ENCODE data around the gene SLC30A10. TPM values are rescaled to one million over a fixed set of nuclear protein-coding genes. Genes with fewer than 3 reads are reported as not detected.
"Not testable (repeated sequence)": the region's sequence is repeated elsewhere in the genome, so short reads cannot be mapped to it uniquely, and the experiment has no call there.

Gene SLC30A10
- total RNA-seq, 1 donor from 2014 or later: 59.4 TPM

DNA sequence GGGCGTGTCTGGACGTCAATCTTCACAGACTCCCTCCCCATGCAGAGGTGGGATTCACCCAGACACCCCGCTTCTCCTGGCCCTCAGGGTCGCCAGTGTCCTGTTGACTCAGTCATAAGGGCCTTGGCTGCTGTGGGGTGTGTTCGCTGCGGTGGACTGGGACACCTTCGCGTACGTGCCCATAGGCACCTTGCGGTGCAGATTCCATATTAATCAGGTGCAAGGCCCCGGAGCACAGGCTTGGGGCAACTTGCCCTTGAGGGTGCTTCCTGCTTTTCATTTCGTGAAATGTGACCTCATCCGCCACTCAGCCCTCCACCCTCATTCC, 398 bp upstream of the SLC30A10 start:
- no peak for DNase-seq (ENCODE audit: low spot score)
- ATAC-seq: peak; percentile 45

DNA sequence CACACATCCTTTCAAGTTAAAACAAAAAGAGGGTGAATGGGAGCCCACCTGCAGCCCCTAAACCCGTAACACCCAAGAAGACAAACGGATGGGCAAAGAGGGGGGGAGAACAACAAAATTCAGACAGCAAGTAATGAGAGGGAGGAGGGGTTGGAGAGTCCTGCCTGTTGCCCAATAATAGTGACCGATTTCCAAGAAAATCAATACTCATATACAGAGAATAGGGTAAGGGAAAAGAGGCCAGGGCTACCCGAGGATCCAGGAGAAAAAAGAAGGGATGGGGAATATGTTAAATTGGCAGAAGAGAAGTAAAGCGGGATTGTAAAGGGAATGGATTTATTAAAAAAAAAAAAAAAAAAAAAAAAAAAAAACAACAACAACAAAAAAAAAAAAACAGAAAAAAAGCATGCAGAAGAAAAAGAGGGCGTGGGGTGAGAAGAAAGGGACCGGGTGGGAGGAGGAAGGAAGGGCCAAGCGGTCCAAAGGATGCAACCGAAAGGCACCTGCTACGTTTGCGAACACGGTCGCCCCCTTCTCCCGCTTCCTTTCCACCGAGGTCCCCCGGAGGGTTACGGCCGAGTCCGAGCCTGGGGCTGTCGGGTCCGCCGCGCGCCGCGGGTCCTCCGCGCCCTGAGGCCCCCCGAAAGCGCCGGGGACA, 930 bp downstream of the SLC30A10 start:
- no peak for DNase-seq (ENCODE audit: low spot score)
- ATAC-seq: no peak

- DNase-seq (ENCODE audit: low spot score): peak; percentile 79
- ATAC-seq: peak; percentile 31
Observed at GRCh38 chr1:219926363-219926998, 1.9 kb downstream of the SLC30A10 start.

DNA sequence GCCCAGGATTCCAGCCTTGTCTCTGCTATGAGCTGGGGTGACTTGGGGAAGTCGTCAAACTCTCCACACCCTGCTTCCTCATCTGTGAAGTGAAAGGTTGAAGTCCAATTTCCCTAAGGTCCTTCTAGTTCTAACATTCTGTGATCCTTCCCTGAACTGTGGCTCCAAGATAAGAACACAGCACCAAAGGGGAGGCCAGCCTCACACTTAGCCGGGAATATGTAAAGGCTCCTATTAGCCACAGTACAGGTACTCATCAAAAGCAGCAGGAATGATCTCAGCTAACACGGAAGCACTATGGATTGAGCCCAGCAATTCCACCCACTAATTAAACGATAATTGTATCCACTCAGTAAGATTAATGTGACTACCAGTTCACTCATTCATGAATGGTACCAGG, 4.0 kb downstream of the SLC30A10 start:
- ATAC-seq (no peak), DNase-seq (ENCODE audit: low spot score) (no peak)

DNA sequence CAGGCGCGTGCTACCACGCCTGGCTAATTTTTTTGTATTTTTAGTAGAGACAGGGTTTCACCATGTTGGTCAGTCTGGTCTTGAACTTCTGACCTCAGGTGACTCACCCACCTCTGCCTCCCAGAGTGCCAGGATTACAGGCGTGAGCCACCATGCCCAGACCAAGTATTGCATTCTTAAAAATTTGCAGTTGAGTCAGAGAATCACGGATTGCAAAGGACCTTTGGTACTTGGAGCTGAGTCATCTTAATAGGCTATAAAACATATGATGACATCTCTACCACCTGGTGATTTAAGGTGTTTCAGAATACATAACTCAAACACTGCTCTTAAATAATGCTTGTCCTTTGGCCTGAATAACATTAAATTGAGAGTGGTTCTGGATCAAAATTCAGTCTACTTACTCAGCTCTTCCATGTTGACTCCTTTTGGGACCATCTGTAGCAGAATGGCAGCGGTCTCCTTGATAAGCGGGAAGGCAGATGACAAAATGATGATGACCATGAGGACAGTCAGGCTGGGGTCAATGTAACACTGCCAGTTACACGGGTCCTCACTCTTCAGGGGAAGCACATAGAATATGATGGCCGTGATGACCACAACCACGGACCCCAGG, 10.4 kb downstream of the SLC30A10 start:
- no peak for DNase-seq (ENCODE audit: low spot score)
- peak; percentile 30 for ATAC-seq

DNA sequence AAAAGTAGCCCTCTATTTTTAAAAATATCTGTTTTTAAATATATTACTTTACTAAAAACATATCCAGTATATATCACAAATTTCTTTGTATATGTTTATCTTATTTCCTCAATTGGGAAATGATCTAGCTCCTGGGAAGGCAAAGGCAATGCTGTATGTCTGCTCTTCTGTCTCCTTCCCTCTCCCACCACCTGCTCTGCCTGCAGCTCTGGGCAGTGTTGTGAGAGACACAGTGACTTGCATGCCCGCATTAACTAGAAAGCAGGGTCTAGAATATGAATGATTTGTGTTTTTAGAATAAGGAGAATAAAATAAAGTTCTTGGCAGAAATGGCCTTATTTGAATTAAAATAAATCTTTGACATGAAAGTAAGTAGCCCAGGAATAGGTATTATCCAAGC, 11.1 kb downstream of the SLC30A10 start:
- DNase-seq (ENCODE audit: low spot score) (no peak), ATAC-seq (peak; percentile 26)

DNA sequence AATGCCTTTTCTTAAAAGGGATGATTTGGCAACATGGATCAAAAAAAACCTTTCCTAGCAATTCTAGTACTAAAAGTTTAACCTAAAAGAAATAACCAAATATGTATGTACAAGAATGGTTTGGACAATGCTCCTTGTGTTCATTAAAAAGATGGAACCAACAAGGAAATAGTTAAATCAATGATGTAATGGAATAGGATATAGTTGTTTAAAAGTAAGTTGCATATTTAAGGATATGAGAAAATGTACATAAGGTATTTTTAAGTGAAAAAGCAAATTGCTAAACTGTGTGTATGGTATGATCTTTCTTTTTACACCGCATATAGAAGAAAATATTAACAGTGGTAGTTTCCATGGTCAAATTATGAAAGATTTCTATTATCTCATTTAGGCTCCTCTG, 12.1 kb downstream of the SLC30A10 start:
- ATAC-seq (no peak), DNase-seq (ENCODE audit: low spot score) (no peak)

DNA sequence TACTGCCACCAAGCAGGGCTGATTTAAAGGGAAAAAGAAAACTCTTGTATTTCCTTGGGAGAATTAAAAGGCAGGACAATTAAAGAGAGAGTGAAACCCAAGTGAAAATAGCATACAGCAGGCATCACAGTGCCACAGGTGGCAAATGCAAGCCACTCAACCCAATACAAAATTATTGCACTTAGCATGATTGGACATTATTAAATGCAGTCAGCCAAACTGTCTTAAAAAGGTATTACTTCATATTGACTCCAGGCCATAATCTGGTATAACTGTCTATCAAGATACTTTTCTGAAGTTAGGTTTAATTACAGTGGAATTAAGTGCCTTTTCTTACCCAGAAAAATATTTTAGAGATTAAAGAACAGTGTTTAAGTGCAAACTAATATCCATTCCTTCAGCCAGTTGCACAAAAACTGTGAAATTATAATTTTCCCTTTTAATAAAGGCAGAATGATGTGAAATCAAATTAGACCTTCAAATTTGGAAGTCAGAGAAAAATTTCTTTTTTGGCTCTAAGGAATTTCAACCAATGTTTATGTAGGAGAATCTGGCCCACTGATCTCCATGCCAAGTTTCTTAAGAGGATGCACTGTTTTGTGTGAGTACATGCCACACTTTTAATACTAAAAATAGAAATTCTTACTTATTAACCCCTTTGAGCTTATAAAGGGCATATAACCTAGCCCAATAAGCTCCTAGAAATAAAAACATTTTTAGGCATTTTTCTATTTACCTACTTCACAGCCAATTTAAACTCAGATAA, 15.2 kb downstream of the SLC30A10 start:
- no peak for DNase-seq (ENCODE audit: low spot score)

GRCh38 chr1:219910716-219911115, 17.6 kb downstream of the SLC30A10 start:
- no peak for ATAC-seq
- no peak for DNase-seq (ENCODE audit: low spot score)

More for the DNA sequence above, 15.2 kb downstream of the SLC30A10 start:
- ATAC-seq: no peak

- DNase-seq (ENCODE audit: low spot score) (no peak), ATAC-seq (no peak)
Observed at GRCh38 chr1:219909476-219909875, 18.9 kb downstream of the SLC30A10 start.

DNA sequence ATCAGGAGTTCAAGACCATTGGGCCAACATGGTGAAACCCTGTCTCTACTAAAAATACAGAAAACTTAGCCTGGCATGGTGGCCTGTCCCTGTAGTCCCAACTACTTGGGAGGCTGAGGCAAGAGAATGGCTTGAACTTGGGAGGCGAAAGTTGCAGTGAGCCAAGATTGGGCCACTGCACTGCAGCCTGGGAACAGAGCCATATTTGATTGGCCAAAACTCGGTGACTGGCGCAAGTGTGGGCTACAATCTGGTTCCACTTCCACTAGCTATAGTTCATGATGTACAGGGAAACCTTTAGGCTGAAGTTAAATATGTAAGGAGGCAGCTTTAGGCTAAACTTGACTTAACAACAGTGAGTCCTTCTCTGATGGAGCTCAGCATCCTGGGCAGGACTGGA, 20.2 kb downstream of the SLC30A10 start:
- DNase-seq (ENCODE audit: low spot score) (no peak), ATAC-seq (peak; percentile 58)

DNA sequence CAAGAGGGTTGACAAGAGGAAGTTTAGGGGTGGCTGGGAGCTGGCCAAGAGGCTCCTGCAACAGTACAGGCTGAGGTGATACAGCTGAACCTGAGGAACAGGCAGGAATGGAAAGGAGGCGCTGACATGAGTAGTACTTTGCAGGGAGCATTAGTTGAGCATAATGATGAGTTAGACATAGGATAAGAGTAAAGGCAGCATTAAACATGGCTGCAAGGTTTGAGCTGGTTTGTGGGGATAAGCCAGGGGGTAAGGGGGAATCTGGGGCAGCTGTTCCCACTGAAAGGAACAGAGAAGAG, 20.6 kb downstream of the SLC30A10 start:
- ATAC-seq (peak; percentile 9), DNase-seq (ENCODE audit: low spot score) (no peak)

DNA sequence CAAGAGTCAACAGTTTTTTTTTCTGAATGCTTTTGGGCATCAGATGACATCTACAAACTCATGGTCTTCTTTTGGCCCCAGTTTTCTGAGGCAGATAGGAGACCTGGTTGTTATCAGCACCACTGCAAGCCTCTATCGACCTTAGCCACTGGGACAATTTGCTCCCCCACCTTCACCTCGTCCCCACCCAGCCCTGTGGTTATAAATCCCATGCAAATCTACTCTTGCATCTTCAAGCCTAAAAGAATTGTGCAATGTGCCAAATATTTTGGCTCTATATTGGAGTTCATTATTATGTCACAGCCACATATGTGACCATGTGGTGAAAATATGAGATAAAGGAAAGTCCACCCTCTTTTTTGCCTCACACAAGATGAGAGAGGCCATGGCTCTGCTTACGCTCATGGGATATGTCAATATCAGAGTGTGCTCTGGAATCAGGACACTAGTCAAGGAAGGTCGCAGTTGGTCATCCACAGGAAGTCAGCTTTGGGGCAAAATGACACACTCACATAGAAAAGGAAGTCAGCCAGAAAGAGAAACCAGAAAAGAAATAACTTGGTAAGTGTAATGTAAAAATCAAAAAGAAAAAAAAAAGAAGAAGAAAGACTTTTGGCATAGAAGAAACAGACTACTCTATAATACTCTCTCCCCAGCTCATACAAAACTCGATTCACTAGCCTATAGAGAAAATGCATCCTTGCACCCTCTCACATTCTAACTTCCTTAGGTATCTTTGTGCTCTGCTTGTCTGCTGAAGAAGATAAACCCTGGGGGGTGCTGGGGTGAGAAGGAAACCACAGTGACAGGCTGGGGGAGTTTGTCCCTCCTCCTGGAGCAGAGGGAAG, 21.2 kb downstream of the SLC30A10 start:
- no peak for DNase-seq (ENCODE audit: low spot score)
- ATAC-seq: peak; percentile 44

DNA sequence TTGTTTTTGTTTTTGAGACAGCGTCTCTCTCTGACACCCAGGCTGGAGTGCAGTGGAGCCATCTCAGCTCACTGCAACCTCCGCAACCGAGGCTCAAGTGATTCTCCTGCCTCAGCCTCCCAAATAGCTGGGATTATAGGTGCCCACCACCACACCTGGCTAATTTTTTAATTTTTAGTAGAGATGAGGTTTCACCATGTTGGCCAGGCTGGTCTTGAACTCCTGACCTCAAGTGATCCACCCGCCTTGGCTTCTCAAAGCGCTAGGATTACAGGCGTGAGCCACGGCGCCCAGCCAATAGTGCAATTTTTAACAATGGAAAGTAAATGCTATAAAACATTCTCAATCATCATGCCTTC, 21.8 kb downstream of the SLC30A10 start:
- ATAC-seq; DNase-seq (ENCODE audit: low spot score): not testable (repeated sequence)

DNA sequence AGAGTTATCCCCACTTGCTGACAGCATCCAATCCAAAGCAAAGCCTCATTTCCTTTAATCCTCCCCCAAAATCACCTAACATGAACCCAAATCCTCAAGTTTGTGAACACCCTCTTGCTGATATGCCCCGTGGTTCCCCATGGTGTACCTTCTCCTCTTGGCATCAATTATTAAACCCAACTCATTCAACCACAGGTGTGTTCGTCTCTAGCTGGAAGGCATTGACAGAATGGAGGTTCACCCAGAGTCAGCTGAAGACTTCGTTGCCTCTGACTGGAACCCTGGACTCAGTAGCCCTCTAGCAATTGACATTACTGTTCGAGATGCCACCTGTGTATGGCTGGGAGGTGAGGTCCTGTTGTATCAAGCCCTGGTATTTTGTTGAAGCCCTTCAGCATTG, 22.8 kb downstream of the SLC30A10 start:
- DNase-seq (ENCODE audit: low spot score): no peak
- ATAC-seq: no peak

DNA sequence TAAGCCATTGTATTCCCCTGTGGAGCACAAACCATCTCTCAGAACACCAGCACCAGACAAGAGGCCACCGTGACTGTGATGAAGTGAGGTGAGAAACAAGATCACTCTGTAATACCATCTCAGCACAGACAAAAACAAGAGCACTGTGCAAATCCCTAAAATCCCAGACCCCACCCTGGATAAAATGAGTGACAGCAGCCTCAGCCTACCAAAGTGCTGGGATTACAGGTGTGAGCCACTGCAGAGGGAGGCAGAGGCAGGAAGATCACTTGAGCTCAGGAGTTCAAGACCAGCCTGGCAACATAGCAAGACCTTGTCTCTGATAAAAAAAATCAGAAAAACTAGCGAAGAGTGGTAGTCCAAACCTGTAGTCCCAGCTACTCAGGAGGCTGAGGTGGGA, 23.4 kb downstream of the SLC30A10 start:
- DNase-seq (ENCODE audit: low spot score): no peak
- ATAC-seq: no peak

DNA sequence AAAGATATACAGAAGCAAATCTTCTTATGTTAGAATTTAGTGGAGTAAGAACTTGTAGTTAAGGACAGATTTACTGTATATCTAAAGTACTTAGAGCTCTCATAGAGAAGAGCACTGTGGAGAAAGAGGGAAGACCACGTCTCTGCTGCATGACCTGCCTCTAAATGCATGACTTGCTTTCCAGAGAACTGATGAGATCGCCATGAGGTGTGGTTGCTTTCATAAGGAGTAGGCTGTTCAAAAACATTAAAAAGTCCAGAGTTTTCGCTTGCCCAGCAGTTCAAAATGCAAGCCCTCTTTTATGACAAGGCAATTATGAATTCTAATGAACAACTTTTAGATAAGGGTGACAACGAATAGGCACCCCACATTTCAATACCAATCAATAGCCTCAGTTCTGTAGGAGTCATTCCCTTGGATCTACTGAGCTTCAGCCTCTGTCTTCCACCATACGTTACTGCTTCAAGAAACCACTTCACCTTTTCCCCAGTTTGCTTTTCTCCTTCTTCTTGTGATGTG, 24.9 kb downstream of the SLC30A10 start:
- ATAC-seq: no peak

GRCh38 chr1:219902951-219903350, 25.4 kb downstream of the SLC30A10 start:
- ATAC-seq (peak; percentile 37), DNase-seq (ENCODE audit: low spot score) (no peak)

More for the DNA sequence above, 24.9 kb downstream of the SLC30A10 start:
- no peak for DNase-seq (ENCODE audit: low spot score)

- ATAC-seq: no peak
Observed at GRCh38 chr1:219900882-219901281, 27.5 kb downstream of the SLC30A10 start.

GRCh38 chr1:219900201-219900600, 28.2 kb downstream of the SLC30A10 start:
- no peak for DNase-seq (ENCODE audit: low spot score)
- no peak for ATAC-seq

More at GRCh38 chr1:219900882-219901281, 27.5 kb downstream of the SLC30A10 start:
- no peak for DNase-seq (ENCODE audit: low spot score)

GRCh38 chr1:219898375-219898774, 30.0 kb downstream of the SLC30A10 start:
- ATAC-seq (no peak), DNase-seq (ENCODE audit: low spot score) (no peak)
